ENCODE data around the gene METTL25. TPM values are rescaled to one million over a fixed set of nuclear protein-coding genes. Genes with fewer than 3 reads are reported as not detected.

The METTL25 gene
- total RNA-seq, 6 donors from 2014 or later = 12.6 to 18.5 (median 14.6) TPM

- H3K27ac ChIP-seq = no peak overlapping the region
- TF ChIP-seq EP300 (IDR thresholded peaks at IDR 0.05) (no peak), POLR2A (IDR thresholded peaks at IDR 0.05) (no peak), CTCF (IDR thresholded peaks at IDR 0.05) (no peak), POLR2AphosphoS5 (IDR thresholded peaks at IDR 0.05) (no peak)
- H3K4me1 ChIP-seq = no peaks in the 10 kb centered on the region
- no peak for ATAC-seq (ENCODE audit: low FRiP score in 2 of 2)
- H3K9me3 ChIP-seq = no peaks in the 10 kb centered on the region
- no peak for DNase-seq
- H3K36me3 ChIP-seq = peaks cover 0 to 10% (median 4%) of the 10 kb centered on the region in 4 donors
- H3K27me3 ChIP-seq = no peaks in the 10 kb centered on the region
- H3K4me3 ChIP-seq = no peak overlapping the region
- 74 to 88% methylated on average over 2 of the region's 2 CpGs for WGBS, 2 donors
These were observed 42.5 kb downstream of the METTL25 start for GRCh38 chr12:82400819-82401218.

GRCh38 chr12:82406651-82407050, 48.3 kb downstream of the METTL25 start:
- Histone ChIP-seq H3K27ac (no peak overlapping the region), H3K4me1 (no peaks in the 10 kb centered on the region), H3K27me3 (no peaks in the 10 kb centered on the region), H3K4me3 (no peak overlapping the region), H3K9me3 (no peaks in the 10 kb centered on the region), H3K36me3 (peaks cover 0 to 3% (median 0%) of the 10 kb centered on the region in 4 donors)
- ATAC-seq (ENCODE audit: low FRiP score in 2 of 2) (no peak), DNase-seq (no peak)
- TF ChIP-seq POLR2AphosphoS5 (IDR thresholded peaks at IDR 0.05) (no peak), EP300 (IDR thresholded peaks at IDR 0.05) (no peak), POLR2A (IDR thresholded peaks at IDR 0.05) (no peak), CTCF (IDR thresholded peaks at IDR 0.05) (no peak)
- 60 to 73% methylated on average over 1 of the region's 1 CpG for WGBS, 2 donors

- peaks cover 0 to 3% (median 0%) of the 10 kb centered on the region in 4 donors for H3K36me3 ChIP-seq
- H3K9me3 ChIP-seq = no peaks in the 10 kb centered on the region
- H3K4me1 ChIP-seq = no peaks in the 10 kb centered on the region
- no peak overlapping the region for H3K27ac ChIP-seq
- no peaks in the 10 kb centered on the region for H3K27me3 ChIP-seq
- WGBS, 2 donors = 47 to 56% methylated on average over 5 of the region's 5 CpGs
- TF ChIP-seq CTCF (IDR thresholded peaks at IDR 0.05) (no peak), EP300 (IDR thresholded peaks at IDR 0.05) (no peak), POLR2A (IDR thresholded peaks at IDR 0.05) (no peak), POLR2AphosphoS5 (IDR thresholded peaks at IDR 0.05) (no peak)
- ATAC-seq (ENCODE audit: low FRiP score in 2 of 2) (no peak), DNase-seq (no peak)
- H3K4me3 ChIP-seq = no peak overlapping the region
These were observed 49.2 kb downstream of the METTL25 start for GRCh38 chr12:82407481-82407880.

GRCh38 chr12:82408844-82409243, 50.5 kb downstream of the METTL25 start:
- TF ChIP-seq POLR2A (IDR thresholded peaks at IDR 0.05) (no peak), CTCF (IDR thresholded peaks at IDR 0.05) (no peak), EP300 (IDR thresholded peaks at IDR 0.05) (no peak), POLR2AphosphoS5 (IDR thresholded peaks at IDR 0.05) (no peak)
- WGBS, 2 donors = 97 to 100% methylated on average over 1 of the region's 1 CpG
- no peaks in the 10 kb centered on the region for H3K9me3 ChIP-seq
- H3K27me3 ChIP-seq = no peaks in the 10 kb centered on the region
- DNase-seq (no peak), ATAC-seq (ENCODE audit: low FRiP score in 2 of 2) (no peak)
- peaks cover 0 to 3% (median 0%) of the 10 kb centered on the region in 4 donors for H3K36me3 ChIP-seq
- H3K4me1 ChIP-seq = no peaks in the 10 kb centered on the region
- no peak overlapping the region for H3K4me3 ChIP-seq
- no peak overlapping the region for H3K27ac ChIP-seq

GRCh38 chr12:82411546-82412230, 53.4 kb downstream of the METTL25 start:
- TF ChIP-seq CTCF (IDR thresholded peaks at IDR 0.05) = no peak
- TF ChIP-seq POLR2A (IDR thresholded peaks at IDR 0.05) = no peak
- TF ChIP-seq EP300 (IDR thresholded peaks at IDR 0.05) = no peak
- no peak for TF ChIP-seq POLR2AphosphoS5 (IDR thresholded peaks at IDR 0.05)
- WGBS, 2 donors = 70 to 71% methylated on average over 4 of the region's 4 CpGs

More at GRCh38 chr12:82411546-82412230, 53.4 kb downstream of the METTL25 start:
- Histone ChIP-seq H3K36me3 (peaks cover 0 to 3% (median 0%) of the 10 kb centered on the region in 4 donors), H3K4me3 (no peak overlapping the region), H3K27me3 (no peaks in the 10 kb centered on the region), H3K9me3 (no peaks in the 10 kb centered on the region), H3K27ac (no peak overlapping the region), H3K4me1 (no peaks in the 10 kb centered on the region)
- ATAC-seq (ENCODE audit: low FRiP score in 2 of 2) (no peak), DNase-seq (no peak)

Data from upper lobe of left lung (tissue), 6 donors.